ENCODE data around the gene PNPLA7. TPM values are rescaled to one million over a fixed set of nuclear protein-coding genes. Genes with fewer than 3 reads are reported as not detected.

PNPLA7 gene
- total RNA-seq, 1 donor from 2014 or later, result 9.0 TPM

- no peak for DNase-seq
Measured at GRCh38 chr9:137509198-137509597, 41.0 kb downstream of the PNPLA7 start.

GRCh38 chr9:137506702-137507171, 43.5 kb downstream of the PNPLA7 start:
- Histone ChIP-seq H3K9me3 (replicated peaks) (no peaks in the 10 kb centered on the region), H3K27me3 (ENCODE audit: low read depth) (no peaks in the 10 kb centered on the region), H3K27ac (replicated peaks) (no peak overlapping the region), H3K4me1 (no peaks in the 10 kb centered on the region), H3K36me3 (peaks cover 7% of the 10 kb centered on the region), H3K4me3 (no peak overlapping the region)
- intact Hi-C loops (cut with micrococcal nuclease), result no loop called here
- no peak for DNase-seq
- TF ChIP-seq, protein P1, sequence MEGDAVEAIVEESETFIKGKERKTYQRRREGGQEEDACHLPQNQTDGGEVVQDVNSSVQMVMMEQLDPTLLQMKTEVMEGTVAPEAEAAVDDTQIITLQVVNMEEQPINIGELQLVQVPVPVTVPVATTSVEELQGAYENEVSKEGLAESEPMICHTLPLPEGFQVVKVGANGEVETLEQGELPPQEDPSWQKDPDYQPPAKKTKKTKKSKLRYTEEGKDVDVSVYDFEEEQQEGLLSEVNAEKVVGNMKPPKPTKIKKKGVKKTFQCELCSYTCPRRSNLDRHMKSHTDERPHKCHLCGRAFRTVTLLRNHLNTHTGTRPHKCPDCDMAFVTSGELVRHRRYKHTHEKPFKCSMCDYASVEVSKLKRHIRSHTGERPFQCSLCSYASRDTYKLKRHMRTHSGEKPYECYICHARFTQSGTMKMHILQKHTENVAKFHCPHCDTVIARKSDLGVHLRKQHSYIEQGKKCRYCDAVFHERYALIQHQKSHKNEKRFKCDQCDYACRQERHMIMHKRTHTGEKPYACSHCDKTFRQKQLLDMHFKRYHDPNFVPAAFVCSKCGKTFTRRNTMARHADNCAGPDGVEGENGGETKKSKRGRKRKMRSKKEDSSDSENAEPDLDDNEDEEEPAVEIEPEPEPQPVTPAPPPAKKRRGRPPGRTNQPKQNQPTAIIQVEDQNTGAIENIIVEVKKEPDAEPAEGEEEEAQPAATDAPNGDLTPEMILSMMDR (IDR thresholded peaks at IDR 0.05; ENCODE audit: borderline replicate concordance), result no peak

More at GRCh38 chr9:137509198-137509597, 41.0 kb downstream of the PNPLA7 start:
- no peaks in the 10 kb centered on the region for H3K27me3 ChIP-seq (ENCODE audit: low read depth)
- no peak overlapping the region for H3K4me3 ChIP-seq
- peaks cover 13% of the 10 kb centered on the region for H3K36me3 ChIP-seq
- no peaks in the 10 kb centered on the region for H3K9me3 ChIP-seq (replicated peaks)
- intact Hi-C loops (cut with micrococcal nuclease), result no loop called here
- no peak overlapping the region for H3K27ac ChIP-seq (replicated peaks)
- H3K4me1 ChIP-seq, result no peaks in the 10 kb centered on the region
- TF ChIP-seq, protein P1 (IDR thresholded peaks at IDR 0.05; ENCODE audit: borderline replicate concordance), result no peak

DNA sequence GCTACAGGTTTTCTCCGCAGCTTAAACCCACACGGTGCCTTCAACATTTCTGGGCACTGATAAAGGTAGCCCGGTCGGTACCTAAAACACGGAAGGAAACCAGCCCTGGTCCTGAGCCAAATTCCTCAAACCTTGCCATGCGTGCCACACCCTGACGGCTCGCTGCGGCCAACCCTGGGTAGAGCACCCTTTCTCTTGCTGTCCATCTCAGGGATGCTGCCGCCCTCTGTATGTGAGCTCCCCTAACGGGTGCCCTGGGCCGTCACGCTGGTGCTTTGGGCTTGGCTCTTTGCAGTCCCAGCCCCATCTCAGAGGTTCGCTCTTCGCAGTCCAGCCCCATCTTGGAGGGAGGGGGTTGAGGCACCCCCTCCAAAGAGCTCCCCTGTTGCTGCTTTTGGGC, 43.9 kb downstream of the PNPLA7 start:
- H3K4me3 ChIP-seq, result no peak overlapping the region
- no peak for DNase-seq
- H3K9me3 ChIP-seq (replicated peaks), result no peaks in the 10 kb centered on the region
- H3K36me3 ChIP-seq, result peaks cover 10% of the 10 kb centered on the region
- H3K27me3 ChIP-seq (ENCODE audit: low read depth), result no peaks in the 10 kb centered on the region
- no peak overlapping the region for H3K27ac ChIP-seq (replicated peaks)
- intact Hi-C loops (cut with micrococcal nuclease), result no loop called here
- TF ChIP-seq, protein P1 (IDR thresholded peaks at IDR 0.05; ENCODE audit: borderline replicate concordance), result no peak
- H3K4me1 ChIP-seq, result no peaks in the 10 kb centered on the region

DNA sequence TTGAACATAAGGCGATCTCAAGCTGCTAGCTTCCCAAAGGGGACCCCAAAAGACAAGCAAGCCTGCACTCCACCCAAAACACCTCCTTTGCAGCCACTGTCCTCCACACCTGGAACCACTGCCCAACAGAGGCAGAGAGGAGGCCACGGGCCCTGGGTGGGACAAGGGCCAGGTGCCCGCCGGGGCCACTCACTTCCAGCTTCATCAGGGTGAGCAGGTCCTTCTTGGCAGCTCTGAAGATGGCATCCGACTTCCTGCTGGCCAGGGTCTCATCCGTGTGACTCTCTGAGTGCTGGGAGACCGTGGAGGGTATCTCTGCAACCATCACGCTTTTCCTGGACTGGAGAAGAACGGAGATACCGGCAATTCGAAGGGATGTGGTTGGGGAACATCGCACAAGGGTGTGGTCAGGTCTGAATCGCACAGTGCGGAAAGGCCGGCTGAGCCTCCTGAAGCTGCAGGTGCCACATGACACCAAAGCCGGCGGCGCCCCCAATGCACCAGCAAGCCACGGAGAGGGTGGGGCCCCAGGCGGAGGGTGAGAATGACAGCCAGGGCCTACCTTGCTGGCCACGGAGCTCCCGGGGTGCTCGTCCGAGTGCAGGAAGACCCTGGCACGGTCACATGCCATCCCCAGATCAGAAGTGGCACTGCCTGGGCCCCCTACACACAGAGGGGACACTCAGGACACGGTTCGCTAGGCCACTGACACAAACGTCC, 44.6 kb downstream of the PNPLA7 start:
- peaks cover 11% of the 10 kb centered on the region for H3K36me3 ChIP-seq
- H3K4me3 ChIP-seq, result no peak overlapping the region
- H3K4me1 ChIP-seq, result no peaks in the 10 kb centered on the region
- no peak for DNase-seq
- intact Hi-C loops (cut with micrococcal nuclease), result no loop called here
- H3K27me3 ChIP-seq (ENCODE audit: low read depth), result no peaks in the 10 kb centered on the region
- no peak overlapping the region for H3K27ac ChIP-seq (replicated peaks)
- TF ChIP-seq, protein P1 (IDR thresholded peaks at IDR 0.05; ENCODE audit: borderline replicate concordance), result no peak
- H3K9me3 ChIP-seq (replicated peaks), result no peaks in the 10 kb centered on the region

GRCh38 chr9:137504432-137504777, 45.8 kb downstream of the PNPLA7 start:
- Histone ChIP-seq H3K36me3 (peaks cover 12% of the 10 kb centered on the region), H3K27me3 (ENCODE audit: low read depth) (no peaks in the 10 kb centered on the region), H3K27ac (replicated peaks) (no peak overlapping the region), H3K4me1 (no peaks in the 10 kb centered on the region), H3K4me3 (no peak overlapping the region), H3K9me3 (replicated peaks) (no peaks in the 10 kb centered on the region)
- intact Hi-C loops (cut with micrococcal nuclease), result no loop called here
- no peak for DNase-seq
- TF ChIP-seq, protein P1 (IDR thresholded peaks at IDR 0.05; ENCODE audit: borderline replicate concordance), result no peak
